Dendritic cell treated with granulocyte-macrophage colony-stimulating factor and Interleukin-4, amounts not matched to agents 40 ng/mL and 50 ng/mL, for 4 days (primary cell): Measurements from ENCODE around the gene NNMT.
A peak's percentile ranks its signal among the peaks of the same experiment; 100 is the strongest.

Experiments
- H3K27ac Mint-ChIP-seq: one replicate; pipeline ENCODE4 v1.8.0; 2022; ENCODE audit warnings: mild to moderate bottlenecking, mixed read lengths
- H3K27me3 Mint-ChIP-seq: one replicate; pipeline ENCODE4 v1.8.0; 2022; ENCODE audit warnings: mild to moderate bottlenecking, mixed read lengths
- H3K36me3 Mint-ChIP-seq: one replicate; pipeline ENCODE4 v1.8.0; 2022; ENCODE audit warnings: low read depth, mixed read lengths
- H3K4me1 Mint-ChIP-seq: one replicate; pipeline ENCODE4 v1.8.0; 2022; ENCODE audit warnings: low read depth, mixed read lengths
- H3K4me3 Mint-ChIP-seq: one replicate; pipeline ENCODE4 v1.8.0; 2022; ENCODE audit warnings: mild to moderate bottlenecking, moderate library complexity, mixed read lengths
- H3K9me3 Mint-ChIP-seq: one replicate; pipeline ENCODE4 v1.8.0; 2022; ENCODE audit warnings: mixed read lengths
- intact Hi-C: fragments of 100-400 bp; cut with micrococcal nuclease; formaldehyde crosslinking; loops from one replicate; pipeline ENCODE4 v1.15.0; 2022

NNMT gene

GRCh38 chr11:114258696-114259095 lies 37.5 kb upstream of the NNMT start:
- Mint-ChIP-seq H3K27ac (peak overlapping the region; percentile 6), H3K4me3 (no peak overlapping the region), H3K4me1 (peaks cover 18% of the 10 kb centered on the region), H3K9me3 (no peaks in the 10 kb centered on the region), H3K27me3 (peaks cover 4% of the 10 kb centered on the region), H3K36me3 (no peaks in the 10 kb centered on the region)
- intact Hi-C loops = loop anchor here (5.0 kb wide), 1 partner anchor 101 kb away; no protein-coding TSS in a partner anchor

GRCh38 chr11:114259124-114259526 lies 37.1 kb upstream of the NNMT start:
- intact Hi-C loops = loop anchor here (5.0 kb wide), 1 partner anchor 102 kb away; no protein-coding TSS in a partner anchor
- Mint-ChIP-seq H3K9me3 (no peaks in the 10 kb centered on the region), H3K4me1 (peaks cover 18% of the 10 kb centered on the region), H3K27ac (peak overlapping the region; percentile 6), H3K4me3 (no peak overlapping the region), H3K27me3 (peaks cover 4% of the 10 kb centered on the region), H3K36me3 (no peaks in the 10 kb centered on the region)

GRCh38 chr11:114259551-114259983 lies 36.6 kb upstream of the NNMT start:
- H3K27ac Mint-ChIP-seq = no peak overlapping the region
- intact Hi-C loops = loop anchor here (5.0 kb wide), 1 partner anchor 102 kb away; no protein-coding TSS in a partner anchor
- H3K9me3 Mint-ChIP-seq = no peaks in the 10 kb centered on the region
- H3K36me3 Mint-ChIP-seq = no peaks in the 10 kb centered on the region
- H3K4me1 Mint-ChIP-seq = peaks cover 18% of the 10 kb centered on the region
- peaks cover 4% of the 10 kb centered on the region for H3K27me3 Mint-ChIP-seq
- H3K4me3 Mint-ChIP-seq = no peak overlapping the region

- Mint-ChIP-seq H3K4me3 (no peak overlapping the region), H3K27ac (no peak overlapping the region), H3K4me1 (peaks cover 18% of the 10 kb centered on the region), H3K9me3 (no peaks in the 10 kb centered on the region), H3K36me3 (no peaks in the 10 kb centered on the region), H3K27me3 (peaks cover 4% of the 10 kb centered on the region)
- intact Hi-C loops = loop anchor here (1.0 kb wide), 1 partner anchor 224 kb away; no protein-coding TSS in a partner anchor
These were observed 36.1 kb upstream of the NNMT start for GRCh38 chr11:114260077-114260476.

- Mint-ChIP-seq H3K9me3 (no peaks in the 10 kb centered on the region), H3K36me3 (no peaks in the 10 kb centered on the region), H3K4me1 (peaks cover 18% of the 10 kb centered on the region), H3K4me3 (no peak overlapping the region), H3K27me3 (peaks cover 4% of the 10 kb centered on the region), H3K27ac (no peak overlapping the region)
- intact Hi-C loops = loop anchor here (1.0 kb wide), 1 partner anchor 224 kb away; no protein-coding TSS in a partner anchor
These were observed 35.7 kb upstream of the NNMT start for GRCh38 chr11:114260483-114260882.

GRCh38 chr11:114261791-114262190 lies 34.4 kb upstream of the NNMT start:
- H3K9me3 Mint-ChIP-seq = no peaks in the 10 kb centered on the region
- H3K27me3 Mint-ChIP-seq = peaks cover 4% of the 10 kb centered on the region

GRCh38 chr11:114262681-114263512 lies 33.3 kb upstream of the NNMT start:
- no peaks in the 10 kb centered on the region for H3K36me3 Mint-ChIP-seq
- peaks cover 18% of the 10 kb centered on the region for H3K4me1 Mint-ChIP-seq
- intact Hi-C loops = loop anchor here (2.0 kb wide), 1 partner anchor 456 kb away; no protein-coding TSS in a partner anchor
- H3K27me3 Mint-ChIP-seq = peaks cover 4% of the 10 kb centered on the region
- H3K27ac Mint-ChIP-seq = no peak overlapping the region
- no peak overlapping the region for H3K4me3 Mint-ChIP-seq
- no peaks in the 10 kb centered on the region for H3K9me3 Mint-ChIP-seq

More at GRCh38 chr11:114261791-114262190, 34.4 kb upstream of the NNMT start:
- Mint-ChIP-seq H3K27ac (no peak overlapping the region), H3K36me3 (no peaks in the 10 kb centered on the region), H3K4me1 (peaks cover 18% of the 10 kb centered on the region), H3K4me3 (no peak overlapping the region)
- intact Hi-C loops = loop anchor here (1.0 to 2.0 kb wide), 3 partner anchors 267 to 455 kb away; no protein-coding TSS in a partner anchor

- H3K27ac Mint-ChIP-seq = no peak overlapping the region
- no peaks in the 10 kb centered on the region for H3K36me3 Mint-ChIP-seq
- peaks cover 4% of the 10 kb centered on the region for H3K27me3 Mint-ChIP-seq
- no peaks in the 10 kb centered on the region for H3K9me3 Mint-ChIP-seq
- intact Hi-C loops = loop anchor here (2.0 kb wide), 1 partner anchor 457 kb away; no protein-coding TSS in a partner anchor
- H3K4me3 Mint-ChIP-seq = no peak overlapping the region
- H3K4me1 Mint-ChIP-seq = peaks cover 14% of the 10 kb centered on the region
These were observed 32.6 kb upstream of the NNMT start for GRCh38 chr11:114263513-114264170.

- Mint-ChIP-seq H3K27me3 (peaks cover 7% of the 10 kb centered on the region), H3K4me3 (no peak overlapping the region)
- intact Hi-C loops = no loop called here
These were observed 31.8 kb upstream of the NNMT start for GRCh38 chr11:114264381-114264780.

GRCh38 chr11:114265122-114265878 lies 30.9 kb upstream of the NNMT start:
- intact Hi-C loops = no loop called here

More at GRCh38 chr11:114264381-114264780, 31.8 kb upstream of the NNMT start:
- Mint-ChIP-seq H3K27ac (no peak overlapping the region), H3K4me1 (peaks cover 10% of the 10 kb centered on the region), H3K9me3 (no peaks in the 10 kb centered on the region), H3K36me3 (no peaks in the 10 kb centered on the region)

GRCh38 chr11:114269498-114269897 lies 26.7 kb upstream of the NNMT start:
- no peaks in the 10 kb centered on the region for H3K4me1 Mint-ChIP-seq
- peaks cover 21% of the 10 kb centered on the region for H3K27me3 Mint-ChIP-seq
- intact Hi-C loops = no loop called here
- no peaks in the 10 kb centered on the region for H3K9me3 Mint-ChIP-seq
- no peak overlapping the region for H3K27ac Mint-ChIP-seq
- no peak overlapping the region for H3K4me3 Mint-ChIP-seq
- H3K36me3 Mint-ChIP-seq = no peaks in the 10 kb centered on the region

More at GRCh38 chr11:114265122-114265878, 30.9 kb upstream of the NNMT start:
- Mint-ChIP-seq H3K27me3 (peaks cover 6% of the 10 kb centered on the region), H3K36me3 (no peaks in the 10 kb centered on the region), H3K27ac (no peak overlapping the region), H3K9me3 (no peaks in the 10 kb centered on the region), H3K4me3 (no peak overlapping the region), H3K4me1 (peaks cover 1% of the 10 kb centered on the region)

GRCh38 chr11:114270531-114271270 lies 25.5 kb upstream of the NNMT start:
- no peak overlapping the region for H3K27ac Mint-ChIP-seq
- H3K27me3 Mint-ChIP-seq = peaks cover 26% of the 10 kb centered on the region
- H3K4me3 Mint-ChIP-seq = no peak overlapping the region
- H3K4me1 Mint-ChIP-seq = no peaks in the 10 kb centered on the region
- no peaks in the 10 kb centered on the region for H3K36me3 Mint-ChIP-seq
- no peaks in the 10 kb centered on the region for H3K9me3 Mint-ChIP-seq
- intact Hi-C loops = no loop called here

GRCh38 chr11:114271316-114271715 lies 24.9 kb upstream of the NNMT start:
- intact Hi-C loops = no loop called here
- Mint-ChIP-seq H3K27me3 (peaks cover 26% of the 10 kb centered on the region), H3K4me1 (no peaks in the 10 kb centered on the region), H3K9me3 (no peaks in the 10 kb centered on the region), H3K36me3 (no peaks in the 10 kb centered on the region), H3K27ac (no peak overlapping the region), H3K4me3 (no peak overlapping the region)
